Left lung (tissue), 10 donors: ENCODE results near the gene GOLGA3. TPM values are rescaled to one million over a fixed set of nuclear protein-coding genes. Genes with fewer than 3 reads are reported as not detected.
A peak's percentile ranks its signal among the peaks of the same experiment; 100 is the strongest.
"Not testable (repeated sequence)": the region's sequence is repeated elsewhere in the genome, so short reads cannot be mapped to it uniquely, and the experiment has no call there.

Experiments
- ATAC-seq: fragments of 200-7000 bp; cut with Tn5 transposase; one replicate; pipeline ENCODE4 v1.9.1; 2020; ENCODE audit warnings: moderate library complexity
- DNase-seq, 4 donors: peaks; one replicate each; pipeline ENCODE4 v3.0.0-alpha.2; 2013 to 2020
- H3K27ac ChIP-seq, 2 donors: fragments of 200-600 bp; sonication (generic) in 1 of 2; one replicate each; pipeline versions ENCODE4 v1.5.0 to v1.8.0; 2020 to 2021
- H3K27me3 ChIP-seq, 2 donors: fragments of 200-600 bp; sonication (generic) in 1 of 2; one replicate each; pipeline versions ENCODE4 v1.5.0 to v1.8.0; 2020 to 2021
- H3K36me3 ChIP-seq, 2 donors: fragments of 200-600 bp; sonication (generic) in 1 of 2; one replicate each; pipeline versions ENCODE4 v1.5.0 to v1.8.0; 2020 to 2021
- H3K4me1 ChIP-seq, 2 donors: fragments of 200-600 bp; one replicate each; pipeline ENCODE4 v1.8.0; 2021
- H3K4me3 ChIP-seq, 2 donors: fragments of 200-600 bp; sonication (generic) in 1 of 2; one replicate each; pipeline versions ENCODE4 v1.5.0 to v1.8.0; 2020 to 2021; ENCODE audit warnings: mild to moderate bottlenecking in 1 of 2
- H3K9me3 ChIP-seq, 2 donors: fragments of 200-600 bp; sonication (generic) in 1 of 2; one replicate each; pipeline versions ENCODE4 v1.5.0 to v1.8.0; 2020 to 2021
- intact Hi-C, 2 donors: fragments of 100-400 bp; cut with DNase I; formaldehyde crosslinking; loops; one replicate each; pipeline versions ENCODE4 v1.11.2 to v1.14.2; 2022
- polyA plus RNA-seq, 6 donors: library from polyadenylated mRNA; unstranded; fragments of 120-200 nt; gene quantifications; one replicate each; pipeline ENCODE4 v1.2.1, GENCODE V29; 2013; ENCODE audit not compliant: insufficient read length in 6 of 6
- total RNA-seq, 2 donors: library from RNA; stranded (reverse); fragmentation: NEBNext Ultra II Directional; extraction: Animal tissue kit (Norgen Biotek cat#: 25700); gene quantifications; one replicate each; pipeline ENCODE4 v1.2.1, GENCODE V29; 2021
- TF ChIP-seq, protein P1 (sequence below), 2 donors: fragments of 200-600 bp; sonication (generic) in 1 of 2; IDR thresholded peaks; one replicate each; pipeline versions ENCODE4 v1.5.0 to v1.8.0; 2021; ENCODE audit warnings: antibody characterized with exemption in 2 of 2
- donor health status: DM: no; HTN: yes; CAD: no.
- donor health status: DM: no; HTN: no; CAD: no.

GOLGA3 gene
- total and polyA plus RNA-seq, 8 donors, result 40.6 to 82.6 (median 45.0) TPM

DNA sequence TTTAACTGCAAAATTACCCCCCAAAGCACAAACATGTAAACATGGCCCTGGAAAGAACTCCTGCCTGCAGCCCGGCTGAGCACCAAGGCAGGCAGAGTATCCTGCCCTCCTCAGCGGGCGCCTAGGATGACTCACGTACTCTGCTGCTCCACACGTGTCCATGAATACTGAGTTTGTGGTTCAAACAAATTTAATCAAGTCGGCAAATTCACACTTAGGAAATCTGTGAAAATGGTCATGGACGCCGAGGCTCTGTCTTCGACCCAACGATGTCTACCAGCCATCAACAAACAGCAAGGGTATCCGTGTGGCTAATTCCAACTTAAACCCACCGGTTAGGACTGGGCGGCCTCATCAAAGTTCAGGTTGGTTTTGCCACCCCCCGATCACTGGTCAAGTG is 25.5 kb downstream of the GOLGA3 start:
- H3K4me3 ChIP-seq, result no peak overlapping the region
- DNase-seq (peak in 1 of 4 donors; percentile 25), ATAC-seq (no peak)
- H3K4me1 ChIP-seq, result no peaks in the 10 kb centered on the region
- H3K9me3 ChIP-seq, result no peaks in the 10 kb centered on the region
- TF ChIP-seq, protein P1, sequence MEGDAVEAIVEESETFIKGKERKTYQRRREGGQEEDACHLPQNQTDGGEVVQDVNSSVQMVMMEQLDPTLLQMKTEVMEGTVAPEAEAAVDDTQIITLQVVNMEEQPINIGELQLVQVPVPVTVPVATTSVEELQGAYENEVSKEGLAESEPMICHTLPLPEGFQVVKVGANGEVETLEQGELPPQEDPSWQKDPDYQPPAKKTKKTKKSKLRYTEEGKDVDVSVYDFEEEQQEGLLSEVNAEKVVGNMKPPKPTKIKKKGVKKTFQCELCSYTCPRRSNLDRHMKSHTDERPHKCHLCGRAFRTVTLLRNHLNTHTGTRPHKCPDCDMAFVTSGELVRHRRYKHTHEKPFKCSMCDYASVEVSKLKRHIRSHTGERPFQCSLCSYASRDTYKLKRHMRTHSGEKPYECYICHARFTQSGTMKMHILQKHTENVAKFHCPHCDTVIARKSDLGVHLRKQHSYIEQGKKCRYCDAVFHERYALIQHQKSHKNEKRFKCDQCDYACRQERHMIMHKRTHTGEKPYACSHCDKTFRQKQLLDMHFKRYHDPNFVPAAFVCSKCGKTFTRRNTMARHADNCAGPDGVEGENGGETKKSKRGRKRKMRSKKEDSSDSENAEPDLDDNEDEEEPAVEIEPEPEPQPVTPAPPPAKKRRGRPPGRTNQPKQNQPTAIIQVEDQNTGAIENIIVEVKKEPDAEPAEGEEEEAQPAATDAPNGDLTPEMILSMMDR (IDR thresholded peaks at IDR 0.05), result no peak
- H3K36me3 ChIP-seq, result peaks cover 9 to 97% of the 10 kb centered on the region in 2 donors
- intact Hi-C loops, result no loop called here
- H3K27ac ChIP-seq, result no peak overlapping the region
- no peaks in the 10 kb centered on the region for H3K27me3 ChIP-seq

GRCh38 chr12:132801741-132802140 is 26.9 kb downstream of the GOLGA3 start:
- Histone ChIP-seq H3K27ac (no peak overlapping the region), H3K36me3 (peaks cover 3 to 97% of the 10 kb centered on the region in 2 donors), H3K9me3 (no peaks in the 10 kb centered on the region), H3K4me1 (no peaks in the 10 kb centered on the region), H3K4me3 (no peak overlapping the region), H3K27me3 (no peaks in the 10 kb centered on the region)
- intact Hi-C loops, result no loop called here
- TF ChIP-seq, protein P1 (IDR thresholded peaks at IDR 0.05), result no peak
- DNase-seq (peak in 1 of 4 donors; percentile 80), ATAC-seq (no peak)

GRCh38 chr12:132798836-132799235 is 29.8 kb downstream of the GOLGA3 start:
- TF ChIP-seq, protein P1 (IDR thresholded peaks at IDR 0.05), result no peak
- Histone ChIP-seq H3K36me3 (peaks cover 4 to 100% of the 10 kb centered on the region in 2 donors), H3K27me3 (no peaks in the 10 kb centered on the region), H3K27ac (no peak overlapping the region), H3K4me1 (no peaks in the 10 kb centered on the region), H3K9me3 (no peaks in the 10 kb centered on the region), H3K4me3 (no peak overlapping the region)
- intact Hi-C loops, result no loop called here
- DNase-seq (peak in 1 of 4 donors; percentile 57), ATAC-seq (no peak)

DNA sequence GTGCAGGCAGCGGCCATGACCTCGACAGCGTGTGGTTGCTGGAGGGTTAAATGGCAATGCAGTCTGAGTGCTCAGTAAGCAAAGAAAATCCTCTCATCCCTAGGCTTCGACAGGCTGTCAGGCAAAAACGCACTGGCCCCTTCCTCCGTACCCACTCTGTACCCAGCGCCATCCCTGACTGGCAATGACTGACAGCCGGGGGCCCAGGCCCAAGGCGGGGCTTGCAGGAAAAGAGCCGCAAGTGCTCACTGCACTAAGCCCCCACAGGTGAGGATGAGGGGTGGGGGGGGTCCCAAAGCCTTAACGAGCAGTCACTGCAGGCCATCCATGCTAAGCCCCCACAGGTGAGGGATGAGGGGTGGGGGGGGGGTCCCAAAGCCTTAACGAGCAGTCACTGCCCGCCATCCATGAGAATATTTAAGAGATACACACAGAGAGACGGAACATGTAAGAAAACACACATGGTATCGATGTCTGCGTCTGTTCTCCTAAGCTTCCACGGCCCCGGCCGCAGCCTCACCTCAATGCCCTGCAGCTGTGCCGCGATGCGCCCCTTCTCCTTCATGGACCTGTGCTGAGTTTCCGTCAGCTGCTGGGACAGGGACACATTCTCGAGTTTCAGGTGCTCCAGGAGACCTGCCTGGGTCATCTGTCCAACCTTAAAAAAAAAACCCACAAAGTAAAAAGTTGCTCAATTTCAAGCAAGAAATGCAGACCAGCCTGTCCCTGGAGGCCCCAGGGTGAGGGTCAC is 30.7 kb downstream of the GOLGA3 start:
- Histone ChIP-seq H3K9me3 (no peaks in the 10 kb centered on the region), H3K27ac (no peak overlapping the region), H3K36me3 (peaks cover 4 to 96% of the 10 kb centered on the region in 2 donors)

DNA sequence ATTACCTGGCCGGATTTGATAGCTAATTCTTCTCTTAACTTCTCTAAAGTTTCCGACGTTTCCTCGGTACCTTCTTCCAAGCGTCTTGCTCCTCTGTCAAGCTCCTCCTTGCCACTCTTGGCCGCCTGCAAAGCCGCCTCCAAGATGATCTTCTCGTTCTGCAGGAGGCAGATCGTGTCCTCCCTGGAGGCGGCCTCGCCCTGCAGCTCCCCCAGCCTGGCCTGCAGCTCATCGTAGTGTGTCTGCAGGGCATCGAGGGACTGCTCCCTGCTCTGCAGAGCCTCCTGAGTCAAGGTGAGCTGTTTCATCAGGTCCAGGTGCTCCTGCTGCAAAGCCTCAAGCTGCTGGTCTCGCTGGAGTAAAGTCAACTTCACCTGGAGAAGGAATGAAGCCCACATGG is 32.8 kb downstream of the GOLGA3 start:
- TF ChIP-seq, protein P1 (IDR thresholded peaks at IDR 0.05), result no peak
- peak in 1 of 4 donors; percentile 51 for DNase-seq
- no peak overlapping the region for H3K27ac ChIP-seq
- peaks cover 4 to 86% of the 10 kb centered on the region in 2 donors for H3K36me3 ChIP-seq
- no peaks in the 10 kb centered on the region for H3K4me1 ChIP-seq
- intact Hi-C loops, result no loop called here
- no peak for ATAC-seq
- no peak overlapping the region for H3K4me3 ChIP-seq
- no peaks in the 10 kb centered on the region for H3K9me3 ChIP-seq
- no peaks in the 10 kb centered on the region for H3K27me3 ChIP-seq

More for the DNA sequence above, 30.7 kb downstream of the GOLGA3 start:
- H3K27me3 ChIP-seq, result no peaks in the 10 kb centered on the region
- H3K4me1 ChIP-seq, result no peaks in the 10 kb centered on the region
- no peak for ATAC-seq
- intact Hi-C loops, result no loop called here
- TF ChIP-seq, protein P1 (IDR thresholded peaks at IDR 0.05), result no peak
- H3K4me3 ChIP-seq, result no peak overlapping the region
- no peak for DNase-seq

DNA sequence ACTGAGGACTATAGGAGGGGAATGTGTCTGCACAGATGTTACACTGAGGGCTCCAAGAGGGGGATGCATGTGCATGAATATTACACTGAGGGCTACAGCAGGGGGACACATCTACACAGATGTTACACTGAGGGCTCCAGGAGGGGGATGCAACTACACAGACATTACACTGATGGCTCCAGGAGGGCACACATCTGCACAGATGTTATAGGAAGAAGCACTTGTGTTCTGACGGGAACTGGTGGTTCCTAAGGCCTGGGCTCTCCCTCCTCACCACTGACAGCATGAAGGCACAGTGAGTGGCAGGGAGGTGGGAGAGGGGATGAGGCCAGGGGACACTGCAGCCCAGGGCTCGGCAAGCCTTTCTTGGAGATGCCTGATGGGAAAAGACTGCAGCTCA is 36.7 kb downstream of the GOLGA3 start:
- H3K4me3 ChIP-seq, H3K27me3 ChIP-seq, H3K4me1 ChIP-seq, H3K9me3 ChIP-seq, DNase-seq, ATAC-seq, H3K27ac ChIP-seq, intact Hi-C loops: not testable (repeated sequence)
- peaks cover 4 to 82% of the 10 kb centered on the region in 2 donors for H3K36me3 ChIP-seq
